NCI-H774 (cell line): Measurements from ENCODE around the gene CUL4B.
"Not testable (repeated sequence)": the region's sequence is repeated elsewhere in the genome, so short reads cannot be mapped to it uniquely, and the experiment has no call there.

Experiments used
- DNase-seq: peaks from one replicate; lab custom pipeline; 2025; lab: John Stamatoyannopoulos, UW

The CUL4B gene

DNA sequence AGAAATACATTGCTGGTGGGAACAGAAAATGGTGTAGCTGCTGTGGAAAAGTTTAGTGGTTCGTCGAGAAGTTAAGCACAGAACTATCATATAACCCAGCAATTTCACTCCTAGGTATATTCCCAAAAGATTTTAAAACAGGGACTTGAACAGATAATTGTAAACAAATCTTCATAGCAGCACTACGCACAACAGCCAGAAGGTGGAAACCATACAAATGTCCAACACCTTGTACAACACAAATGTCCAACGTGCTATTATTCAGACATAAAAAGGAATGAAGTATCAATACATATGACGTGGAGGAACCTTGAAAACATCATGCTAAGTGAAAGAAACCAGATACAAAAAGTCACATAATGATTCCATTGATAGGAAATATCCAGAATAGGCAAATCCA is 37.9 kb downstream of the CUL4B start:
- DNase-seq, result no peak

DNA sequence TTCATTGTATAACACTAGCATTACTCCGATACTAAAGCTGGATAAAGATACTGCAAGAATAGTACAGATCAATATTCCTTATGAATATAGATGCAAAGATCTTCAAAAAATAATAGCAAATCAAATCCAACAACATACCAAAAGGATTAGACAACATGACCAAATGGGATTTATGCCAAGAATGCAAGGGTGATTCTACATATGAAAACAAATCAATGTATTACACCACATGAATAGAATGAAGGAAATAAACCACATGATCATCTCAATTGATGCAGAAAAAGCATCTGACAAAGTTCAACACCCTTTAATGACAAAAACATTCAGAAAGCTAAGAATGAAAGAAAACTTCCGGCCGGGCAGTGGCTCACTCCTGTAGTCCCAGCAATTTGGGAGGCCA is 42.8 kb downstream of the CUL4B start:
- DNase-seq, result no peak

DNA sequence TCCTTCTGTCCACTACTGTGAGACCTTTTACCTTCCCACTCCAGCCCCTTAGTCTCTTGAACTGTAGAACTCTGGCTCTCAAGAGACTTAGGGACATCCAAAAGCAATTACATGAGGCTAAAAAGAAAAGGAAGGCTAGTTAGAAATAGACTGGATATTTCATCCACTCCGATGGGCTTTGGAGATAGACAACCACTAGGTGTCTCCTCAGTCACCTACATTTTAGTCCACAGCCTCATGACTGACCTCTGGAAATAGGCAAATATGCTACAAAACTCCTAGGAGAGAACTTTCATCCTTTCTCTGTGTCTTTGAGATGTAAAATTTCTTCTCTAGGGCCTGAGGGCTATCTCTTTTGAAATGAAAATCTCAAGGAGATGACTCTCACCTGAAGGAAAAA is 46.5 kb downstream of the CUL4B start:
- DNase-seq, result no peak

DNA sequence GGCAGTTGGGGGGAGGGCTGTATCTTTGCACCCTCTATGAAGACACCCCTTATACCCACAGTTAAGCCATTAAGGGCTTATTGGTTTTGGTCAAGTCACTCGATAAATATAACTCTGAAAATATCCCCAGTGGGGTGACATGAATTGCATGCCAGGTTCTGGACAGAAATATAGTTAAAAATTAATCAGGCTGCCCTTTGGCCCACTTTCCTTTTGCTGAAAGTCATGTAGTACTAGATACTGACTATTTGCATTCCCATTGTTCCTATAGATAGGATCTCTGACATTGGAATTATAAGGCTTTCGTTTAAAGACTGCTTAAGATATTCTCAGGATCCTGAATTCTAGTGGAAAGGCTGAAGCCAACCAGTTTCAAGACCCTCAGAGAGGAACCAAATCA is 48.1 kb downstream of the CUL4B start:
- no peak for DNase-seq

DNA sequence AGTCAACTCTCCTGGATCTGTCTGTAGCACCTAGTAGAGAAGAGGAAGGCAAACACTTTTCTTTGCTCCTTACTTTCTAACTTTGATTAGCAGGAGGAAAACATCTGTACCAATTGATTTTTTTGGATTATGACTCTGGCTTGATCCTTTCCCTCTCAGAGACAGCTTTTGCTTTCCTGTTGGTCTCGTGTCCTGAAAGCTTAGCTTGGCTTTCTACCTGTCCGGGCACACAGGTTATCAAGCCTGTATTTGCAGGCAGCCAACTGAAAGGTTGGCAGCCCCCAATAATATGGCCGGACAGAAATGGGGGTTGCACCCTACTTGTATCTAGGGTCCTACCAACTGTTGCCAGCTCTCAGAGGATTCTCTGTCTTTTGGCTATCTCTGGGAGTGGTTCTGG is 48.5 kb downstream of the CUL4B start:
- DNase-seq, result no peak

DNA sequence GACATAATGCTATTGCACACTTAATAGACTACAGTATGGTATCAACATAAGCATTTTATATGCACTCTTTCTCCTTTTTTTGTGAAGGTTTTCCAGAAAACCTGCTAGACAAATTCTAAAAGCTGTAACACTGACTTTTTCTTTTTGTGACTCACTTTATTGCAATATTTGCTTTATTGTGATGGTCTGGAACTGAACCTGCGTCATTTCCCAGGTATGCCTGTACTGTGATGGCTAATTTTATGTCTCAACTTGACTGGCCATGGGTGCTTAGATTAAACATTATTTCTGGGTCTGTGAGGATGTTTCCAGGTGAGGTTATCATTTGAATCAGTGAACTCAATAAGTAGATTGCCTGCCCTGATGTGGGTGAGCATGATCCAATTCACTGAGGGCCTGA is 56.2 kb downstream of the CUL4B start:
- DNase-seq, result no peak

DNA sequence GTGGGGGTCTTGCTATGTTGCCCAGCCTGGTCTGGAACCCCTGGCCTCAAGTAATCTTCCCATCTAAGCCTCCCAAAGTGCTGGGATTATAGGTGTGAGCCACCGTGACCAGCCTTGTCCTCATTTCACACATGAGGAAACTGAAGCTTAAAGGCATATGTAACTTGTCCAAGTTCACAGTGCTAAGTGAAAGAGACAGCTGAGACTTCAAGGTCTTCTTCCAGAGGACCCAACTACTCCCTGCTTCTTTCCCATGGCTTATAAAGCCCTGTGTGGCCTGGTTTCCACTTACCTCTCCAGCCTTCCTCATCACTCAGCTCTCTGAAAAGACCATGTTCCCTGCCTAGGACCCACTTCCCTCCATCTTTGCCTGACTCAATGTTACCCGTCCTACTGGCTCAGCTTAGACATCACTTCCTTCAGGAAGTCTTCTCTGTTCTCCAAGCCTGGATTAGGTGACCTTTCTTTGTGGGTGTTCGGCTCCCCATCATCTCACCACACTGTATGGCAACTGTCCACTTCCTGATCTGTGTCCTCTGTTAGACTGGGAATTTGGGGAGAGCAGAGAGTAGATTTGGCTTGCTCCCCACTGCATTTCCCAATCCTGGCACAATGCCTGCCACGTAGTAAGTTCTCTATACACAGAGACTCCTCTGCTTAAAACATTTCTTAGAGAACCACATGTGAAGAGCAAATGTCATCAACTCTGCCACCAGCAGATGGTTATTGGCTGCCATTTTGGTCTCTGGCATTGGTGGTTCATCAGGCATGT is 61.3 kb downstream of the CUL4B start:
- DNase-seq, result no peak

DNA sequence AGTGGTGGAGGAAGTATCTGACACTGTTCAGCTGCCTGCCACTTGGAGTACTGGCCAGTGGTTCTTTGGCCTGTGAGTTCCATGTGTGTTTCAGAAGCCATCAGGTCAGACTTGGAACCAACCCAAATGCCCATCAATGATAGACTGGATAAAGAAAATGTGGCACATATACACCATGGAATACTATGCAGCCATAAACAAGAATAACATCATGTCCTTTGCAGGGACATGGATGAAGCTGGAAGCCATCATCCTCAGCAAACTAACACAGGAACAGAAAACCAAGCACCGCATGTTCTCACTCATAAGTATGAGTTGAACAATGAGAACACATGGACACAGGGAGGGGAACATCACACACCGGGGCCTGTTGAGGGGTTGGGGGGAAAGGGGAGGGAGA is 70.6 kb downstream of the CUL4B start:
- not testable (repeated sequence) for DNase-seq

DNA sequence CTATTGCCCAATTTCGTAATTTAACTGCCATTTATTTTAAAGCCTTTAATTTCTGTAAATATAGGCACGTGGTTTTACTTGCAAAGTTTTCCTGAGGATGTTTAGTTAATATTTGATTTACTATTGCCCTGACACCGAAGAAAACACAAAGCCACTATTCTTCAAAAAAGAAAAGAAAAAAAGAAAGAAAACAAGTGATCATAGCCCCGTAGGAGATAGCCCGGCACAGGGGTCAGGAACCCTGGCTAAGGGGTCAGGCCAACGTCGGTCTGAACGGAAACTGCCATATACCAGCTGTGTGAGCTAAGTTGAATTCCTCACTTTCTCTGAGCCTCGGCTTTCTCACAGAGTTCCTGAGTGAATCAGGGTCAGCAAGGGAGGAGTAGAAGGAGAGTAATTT is 74.0 kb downstream of the CUL4B start:
- no peak for DNase-seq

DNA sequence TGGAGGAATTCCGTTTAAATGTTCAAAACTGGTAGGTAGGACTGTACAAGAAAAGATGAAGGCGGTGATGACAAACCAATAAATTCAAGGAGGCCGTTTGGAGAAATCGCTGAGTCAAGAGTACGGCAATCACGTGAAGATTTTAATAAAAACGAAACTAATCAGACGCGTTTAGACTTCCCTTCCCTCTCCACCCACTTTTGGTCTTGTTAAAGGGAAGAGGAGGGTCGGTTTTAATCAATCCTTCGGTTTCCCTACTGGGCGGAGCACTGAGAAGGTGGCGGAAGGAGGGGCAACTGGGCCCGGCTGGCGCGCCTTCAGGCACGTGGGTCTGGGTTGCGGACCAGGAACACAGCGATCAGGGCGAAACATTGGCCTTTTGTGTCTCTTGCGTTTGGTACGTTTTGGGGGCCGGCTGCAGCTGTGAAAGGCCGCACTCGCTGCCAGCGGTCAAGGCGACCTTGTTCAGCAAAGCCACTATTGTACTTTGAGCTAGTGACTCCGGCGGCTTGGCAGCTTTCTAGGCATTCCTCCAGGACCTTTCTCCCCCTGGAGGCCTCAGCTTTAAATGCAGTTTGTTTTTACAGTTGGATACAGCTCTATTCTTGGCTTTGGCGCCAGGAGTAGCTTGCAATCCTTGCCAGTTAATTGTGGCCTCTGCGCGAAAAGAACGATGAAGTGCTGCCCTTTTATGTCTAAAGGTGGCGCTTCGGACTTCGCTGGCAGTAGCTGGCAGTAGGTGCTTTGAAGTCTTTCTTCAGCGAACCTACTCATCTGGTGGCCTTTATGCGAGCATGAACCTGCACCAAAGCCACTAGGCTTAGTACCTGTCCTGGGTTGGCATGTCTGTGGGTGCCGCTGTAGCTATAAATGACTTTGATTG is 74.9 kb downstream of the CUL4B start:
- DNase-seq, result peak; percentile 73

DNA sequence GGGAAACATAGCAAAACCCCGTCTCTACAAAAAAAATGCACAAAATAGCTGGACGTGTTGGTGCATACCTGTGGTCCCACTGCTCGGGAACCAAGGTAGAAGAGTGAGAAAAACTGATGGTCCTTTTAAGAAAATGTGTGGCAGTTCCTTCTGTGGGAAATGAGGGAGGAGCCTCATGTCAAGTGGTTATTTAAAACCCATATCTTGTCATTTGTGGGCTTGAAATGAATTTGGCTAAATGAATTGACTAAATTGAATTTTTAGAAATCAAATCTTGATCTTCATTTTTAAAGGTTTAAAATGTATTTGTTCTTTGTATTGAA is 75.5 kb downstream of the CUL4B start:
- DNase-seq, result no peak

DNA sequence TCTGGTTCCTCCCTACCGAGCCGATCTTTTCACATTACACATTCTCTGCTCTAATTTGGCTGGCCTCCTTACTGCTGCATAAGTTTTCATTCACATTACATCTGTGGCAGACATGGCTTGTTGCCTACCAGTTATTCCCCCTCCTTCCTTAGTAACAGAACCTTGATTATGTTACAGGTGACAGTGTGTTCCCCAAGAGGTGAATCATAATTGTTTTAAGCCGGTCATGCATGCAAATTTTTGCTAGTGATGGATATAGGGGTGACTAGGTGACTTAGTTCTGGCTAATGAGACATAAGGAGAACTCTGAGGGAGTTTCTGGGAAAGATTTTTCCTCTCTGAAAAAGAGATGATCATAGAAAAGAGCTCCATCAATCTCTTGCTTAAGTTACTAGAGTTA is 83.3 kb downstream of the CUL4B start:
- DNase-seq, result no peak

DNA sequence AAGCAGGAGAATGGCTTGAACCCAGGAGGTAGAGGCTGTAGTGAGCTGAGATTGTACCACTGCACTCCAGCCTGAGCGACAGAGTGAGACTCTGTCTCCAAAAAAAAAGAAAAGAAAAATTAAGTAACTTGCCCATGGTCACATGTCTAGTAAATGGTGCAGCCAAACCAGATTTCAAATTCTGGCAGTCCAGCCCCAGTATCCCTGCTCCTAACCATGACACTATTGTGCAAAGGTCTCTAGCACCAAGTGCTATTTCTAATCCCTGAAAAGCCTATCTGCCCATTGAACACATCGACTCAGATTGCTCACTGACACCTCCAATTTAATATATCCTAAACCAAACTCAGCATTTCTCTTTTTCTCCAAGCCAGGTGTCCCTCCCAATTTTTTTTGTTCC is 84.0 kb downstream of the CUL4B start:
- DNase-seq, result no peak

DNA sequence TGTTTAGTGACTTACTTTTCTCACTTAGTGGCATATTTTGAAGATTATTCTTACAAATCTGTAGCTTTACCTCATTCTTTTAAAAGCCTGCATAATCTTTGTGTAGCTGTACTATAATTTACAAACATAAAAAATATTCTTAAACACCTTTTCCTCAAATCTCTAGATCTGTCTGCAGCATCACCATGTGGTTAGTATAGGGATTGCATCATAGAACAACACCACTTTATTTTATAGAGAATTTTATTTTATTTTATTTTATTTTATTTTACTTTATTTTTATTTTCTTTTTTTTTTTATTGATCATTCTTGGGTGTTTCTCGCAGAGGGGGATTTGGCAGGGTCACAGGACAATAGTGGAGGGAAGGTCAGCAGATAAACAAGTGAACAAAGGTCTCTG is 85.3 kb downstream of the CUL4B start:
- DNase-seq, result not testable (repeated sequence)
